ENCODE measurements around the gene TMEM109.
A peak's percentile ranks its signal among the peaks of the same experiment; 100 is the strongest.

TMEM109 gene

DNA sequence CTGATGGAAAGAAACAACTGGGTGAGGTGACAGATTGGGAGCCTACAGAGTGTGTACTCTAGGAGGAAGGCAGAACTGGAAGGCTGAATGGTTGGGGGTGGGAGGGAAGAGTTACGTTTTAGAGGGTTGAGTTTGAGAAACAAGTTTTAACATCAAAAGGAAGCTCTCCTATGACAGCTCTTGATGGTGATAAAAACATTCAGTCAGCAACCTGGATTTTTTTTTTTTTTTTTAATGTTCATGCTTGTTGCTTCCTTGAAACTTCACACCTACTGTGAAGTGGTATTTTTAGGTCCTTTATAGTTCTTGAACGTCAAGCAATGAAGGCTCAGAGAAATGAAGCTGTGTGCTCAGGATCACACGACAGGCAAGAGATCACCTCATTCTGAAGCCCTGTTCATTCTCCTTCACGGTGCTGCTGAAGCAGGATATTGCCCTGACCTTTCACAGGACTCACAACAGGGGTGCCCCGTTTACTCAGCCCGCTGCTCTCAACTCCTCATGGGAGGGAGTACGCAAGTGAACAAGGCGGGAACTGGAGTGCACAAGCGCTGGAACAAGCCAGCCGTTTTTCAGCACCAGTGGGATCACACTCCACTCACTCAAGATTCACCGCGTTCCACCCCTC is 1.6 kb upstream of the TMEM109 start:
- no peak for DNase-seq

GRCh38 chr11:60912851-60913528 is 968 bp upstream of the TMEM109 start:
- DNase-seq: peak; percentile 71

DNA sequence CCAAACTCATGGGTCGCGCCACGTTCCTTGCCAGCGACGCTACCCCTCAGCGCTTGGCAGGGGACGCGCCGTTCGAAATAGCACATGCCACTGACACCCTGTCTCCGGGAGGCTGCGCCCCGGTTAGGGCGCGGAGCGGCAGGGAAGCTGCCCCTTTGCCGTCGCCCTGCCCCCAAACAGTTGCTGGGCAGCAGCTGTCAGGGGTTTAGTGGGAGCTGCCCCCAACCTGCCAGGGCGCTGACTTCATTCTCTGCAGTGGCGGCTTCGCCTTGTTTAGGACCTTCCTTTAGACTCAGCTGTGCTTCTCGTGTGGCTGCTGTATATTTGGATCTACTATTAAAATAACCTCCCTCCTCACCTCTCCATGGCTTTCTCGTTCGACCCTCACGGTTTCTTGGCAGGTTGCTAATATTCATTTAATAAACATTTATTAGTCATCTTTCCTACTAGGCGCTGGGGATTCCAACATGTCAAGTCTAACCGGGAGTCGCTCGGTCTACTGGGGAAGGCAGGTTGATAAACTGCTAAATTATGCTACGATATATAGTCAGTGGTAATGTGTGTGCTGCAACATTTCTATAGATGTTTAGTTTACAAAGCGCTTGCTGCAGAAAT is 782 bp downstream of the TMEM109 start:
- no peak for DNase-seq

DNA sequence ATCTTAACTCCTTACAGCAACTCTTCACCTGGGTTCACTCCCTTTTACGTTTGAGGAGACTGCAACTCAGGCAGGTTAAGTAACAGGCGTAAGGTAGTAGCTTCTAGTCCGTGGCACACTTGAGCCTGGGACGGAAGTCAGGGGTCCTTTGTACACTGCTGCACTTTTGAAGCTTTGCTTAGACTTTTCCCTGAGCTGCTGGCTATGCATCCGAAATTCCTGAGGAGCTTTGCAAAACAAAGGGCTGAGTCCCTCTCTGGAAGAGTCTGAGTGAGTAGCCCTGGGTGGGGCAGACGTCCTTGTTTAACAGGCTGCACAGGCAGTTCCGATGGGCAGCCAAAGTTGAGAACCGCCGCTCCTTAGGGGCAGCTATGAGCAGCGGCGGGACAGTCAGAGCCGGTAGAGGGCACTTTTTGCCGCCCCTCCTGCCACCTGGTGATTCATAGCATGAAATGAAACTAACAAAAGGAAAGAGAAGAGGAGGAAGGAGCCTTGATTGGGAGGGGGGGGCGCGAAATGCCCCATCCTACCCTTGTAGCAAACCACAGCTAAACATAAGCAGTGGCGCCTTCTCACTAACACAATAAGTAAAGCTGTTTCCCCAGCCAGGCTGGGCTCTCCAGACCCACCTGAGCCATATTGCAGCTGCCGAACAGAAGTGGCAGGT is 1.4 kb downstream of the TMEM109 start:
- peak; percentile 69 for DNase-seq

DNA sequence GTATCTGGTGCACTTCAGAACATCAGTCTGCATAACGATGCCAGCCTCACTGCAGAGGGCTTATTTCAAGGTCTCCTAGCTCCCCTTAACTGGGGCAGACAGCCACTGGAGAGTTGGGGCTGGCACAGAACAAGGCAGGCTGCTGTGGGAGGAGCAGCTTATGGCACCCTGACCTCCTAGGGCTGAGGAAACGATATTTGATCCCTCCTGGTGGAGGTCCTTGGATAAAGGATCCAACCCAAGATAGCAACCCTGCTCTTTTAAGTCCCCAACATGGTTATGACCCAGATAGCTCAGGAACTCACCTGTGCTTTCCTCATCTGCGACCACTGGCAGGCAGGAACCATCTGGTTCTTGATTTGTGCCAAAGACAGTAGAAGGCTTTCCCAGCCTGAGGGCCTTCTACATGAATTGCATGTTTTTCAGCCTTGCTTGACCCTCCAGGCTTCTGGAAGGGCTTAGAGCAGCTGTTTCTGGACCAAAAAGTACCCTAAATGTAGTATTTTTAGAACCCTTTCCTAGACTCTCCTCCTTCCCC is 2.8 kb downstream of the TMEM109 start:
- DNase-seq: no peak

DNA sequence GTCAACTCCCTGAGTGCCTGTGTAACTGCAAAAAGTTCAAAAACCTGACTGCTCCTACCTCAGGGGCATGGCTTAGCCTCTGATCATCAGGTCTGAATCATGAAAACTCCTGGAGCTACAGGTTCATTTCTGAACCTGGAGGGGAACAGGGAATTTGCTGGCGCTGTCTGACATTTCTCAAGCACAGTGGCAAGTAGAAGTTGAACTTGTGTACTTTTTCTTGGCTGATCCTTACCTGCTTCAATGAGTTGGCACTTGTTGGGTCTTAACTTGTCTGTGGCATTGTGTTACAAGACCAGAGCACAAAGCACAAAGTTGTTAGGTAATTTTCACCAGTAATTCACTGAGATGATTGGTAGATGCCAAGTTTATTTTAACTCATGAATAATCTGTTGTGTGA is 3.3 kb downstream of the TMEM109 start:
- DNase-seq: no peak

GRCh38 chr11:60918251-60918938 is 4.4 kb downstream of the TMEM109 start:
- no peak for DNase-seq

GRCh38 chr11:60918939-60919265 is 4.9 kb downstream of the TMEM109 start:
- DNase-seq: no peak

- DNase-seq: no peak
Observed at GRCh38 chr11:60919320-60919719, 5.4 kb downstream of the TMEM109 start.

DNA sequence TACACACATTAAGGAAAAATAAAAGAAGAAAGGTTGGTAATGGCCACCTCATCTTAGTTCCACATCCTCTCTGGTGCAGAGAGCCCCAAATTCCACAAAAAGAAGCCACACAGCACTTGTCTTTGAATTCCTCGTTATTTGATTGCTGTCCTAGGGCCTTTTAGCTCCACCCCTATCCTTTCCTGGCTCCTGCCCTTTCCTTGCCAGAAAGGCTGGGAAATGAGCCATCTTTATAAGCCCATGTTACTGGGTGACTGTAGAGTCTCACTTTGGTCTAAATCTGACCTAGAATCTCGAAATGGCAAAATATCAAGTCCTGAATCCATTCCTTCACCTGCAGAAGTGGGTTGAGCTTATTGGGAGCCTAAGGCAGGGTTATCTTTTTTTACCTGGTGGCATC is 6.0 kb downstream of the TMEM109 start:
- DNase-seq: no peak

DNA sequence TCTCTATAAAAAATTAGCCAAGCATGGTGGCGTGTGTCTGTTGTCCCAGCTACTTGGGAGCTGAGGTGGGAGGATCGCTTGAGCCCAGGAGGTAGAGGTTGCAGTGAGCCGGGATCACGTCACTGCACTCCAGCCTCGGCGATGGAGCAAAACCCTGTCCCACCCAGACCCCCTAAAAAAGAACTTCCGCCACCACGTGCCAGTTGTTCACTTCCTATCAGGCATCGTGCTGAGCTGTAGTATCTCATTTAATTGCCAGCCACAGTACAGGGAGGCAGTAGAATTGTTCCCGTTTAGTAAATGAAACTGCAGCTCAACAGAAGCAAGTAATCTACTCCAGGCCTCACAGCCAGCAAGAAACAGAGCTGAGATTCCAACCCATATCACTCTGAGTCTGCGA is 7.3 kb downstream of the TMEM109 start:
- DNase-seq: no peak

DNA sequence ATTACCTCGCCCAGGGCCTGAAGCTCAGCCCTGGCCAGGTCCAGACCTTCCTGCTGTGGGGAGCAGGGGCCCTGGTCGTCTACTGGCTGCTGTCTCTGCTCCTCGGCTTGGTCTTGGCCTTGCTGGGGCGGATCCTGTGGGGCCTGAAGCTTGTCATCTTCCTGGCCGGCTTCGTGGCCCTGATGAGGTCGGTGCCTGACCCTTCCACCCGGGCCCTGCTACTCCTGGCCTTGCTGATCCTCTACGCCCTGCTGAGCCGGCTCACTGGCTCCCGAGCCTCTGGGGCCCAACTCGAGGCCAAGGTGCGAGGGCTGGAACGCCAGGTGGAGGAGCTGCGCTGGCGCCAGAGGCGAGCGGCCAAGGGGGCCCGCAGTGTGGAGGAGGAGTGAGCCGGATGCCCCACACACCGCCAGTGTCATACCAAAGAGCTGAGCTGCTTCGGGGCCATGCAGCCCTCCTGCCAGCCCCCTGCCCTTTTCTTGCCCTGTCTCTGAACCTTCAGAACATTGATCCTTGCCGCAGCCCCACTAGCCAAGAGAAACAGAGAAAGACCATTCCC is 7.9 kb downstream of the TMEM109 start:
- no peak for DNase-seq

DNA sequence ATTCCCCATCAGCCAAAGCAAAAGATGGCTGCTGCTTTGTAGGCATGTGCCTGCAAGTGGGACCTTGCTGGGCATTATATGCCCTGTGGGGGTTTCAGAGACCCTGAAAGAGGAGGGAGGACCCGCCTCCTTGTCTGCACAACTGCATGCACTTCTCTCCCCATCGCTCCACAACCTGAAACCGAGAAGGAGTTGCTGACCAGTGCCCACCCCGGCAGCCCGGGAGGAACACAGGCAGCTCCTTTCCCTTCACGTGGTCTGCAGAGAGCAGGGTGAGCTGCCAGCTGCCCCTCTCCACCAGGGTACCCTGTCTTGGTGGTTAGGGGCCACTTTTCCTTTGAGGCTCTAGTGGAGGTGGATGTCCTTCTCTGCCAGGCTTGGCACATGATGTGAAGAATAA is 8.9 kb downstream of the TMEM109 start:
- no peak for DNase-seq

DNA sequence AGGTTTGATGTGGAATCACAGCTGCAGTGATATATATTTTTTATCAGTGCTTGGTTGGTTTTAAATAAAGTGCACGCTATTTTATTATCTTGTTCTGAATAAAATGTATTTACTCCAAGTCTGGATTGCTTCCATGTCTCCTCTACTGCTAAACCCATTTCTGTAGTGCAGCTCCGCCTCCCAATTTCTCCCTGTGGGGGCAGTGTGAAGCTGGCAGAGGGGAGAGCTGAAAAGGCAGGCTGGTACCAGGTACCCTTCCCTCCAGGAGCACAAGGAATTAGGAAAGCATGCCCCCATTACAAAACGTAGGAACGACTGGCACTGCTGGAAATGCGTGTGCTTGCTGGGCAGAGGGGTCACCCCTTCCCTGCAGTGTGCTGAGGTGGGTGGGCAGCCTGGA is 9.4 kb downstream of the TMEM109 start:
- no peak for DNase-seq

DNA sequence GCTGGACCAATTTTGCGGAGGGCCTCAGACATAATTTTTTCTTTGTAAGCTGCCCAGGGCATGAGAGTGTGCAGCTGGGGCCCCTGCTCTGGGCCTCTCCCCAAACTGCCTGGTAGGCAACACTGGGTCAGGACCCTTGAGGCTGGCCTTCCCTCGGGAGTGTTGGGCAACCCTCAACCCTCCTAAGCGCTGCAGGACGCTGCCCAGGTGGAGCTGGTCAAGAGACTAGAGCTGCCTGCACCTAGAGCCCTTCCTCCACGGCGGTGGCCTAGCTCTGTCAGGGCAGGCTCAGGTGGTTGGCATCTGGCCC is 9.8 kb downstream of the TMEM109 start:
- DNase-seq: no peak

DNA sequence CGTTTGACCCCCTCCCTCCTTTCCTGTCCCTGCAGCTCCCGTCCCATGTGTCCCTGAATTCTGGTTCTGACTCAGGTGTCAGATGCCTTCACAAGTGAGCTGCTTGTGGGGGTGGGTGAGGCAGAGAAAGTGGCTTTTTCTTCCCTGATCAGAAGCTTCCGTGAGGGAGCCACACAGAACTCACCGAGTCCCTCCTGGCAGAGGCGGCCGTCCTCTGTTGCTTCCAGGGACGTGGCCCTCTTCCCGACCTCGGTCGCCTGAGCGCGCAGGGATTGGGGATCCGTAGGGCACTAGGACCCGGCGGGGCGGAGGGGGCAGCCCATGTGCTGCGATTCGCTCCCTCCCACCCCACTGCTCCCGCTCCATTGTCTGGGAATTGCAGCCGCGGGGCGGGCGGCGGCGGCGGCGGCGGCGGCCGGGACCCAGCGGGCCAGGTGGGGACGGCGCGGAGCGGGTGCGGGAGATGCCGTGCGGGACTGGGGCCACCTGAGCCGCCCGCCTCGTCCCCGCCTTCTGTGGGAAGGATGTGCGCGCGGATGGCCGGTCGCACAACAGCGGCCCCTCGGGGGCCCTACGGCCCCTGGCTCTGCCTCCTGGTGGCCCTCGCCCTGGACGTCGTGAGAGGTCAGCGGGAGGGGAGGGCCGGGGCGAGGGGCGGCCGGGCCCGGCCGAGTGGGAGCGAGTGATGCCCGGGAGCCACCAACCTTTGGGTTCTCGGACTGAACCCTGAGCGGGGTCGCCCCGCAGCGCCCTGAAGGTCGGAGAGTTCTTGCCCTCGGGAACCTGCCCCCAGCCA is 10.3 kb downstream of the TMEM109 start, which contains the start of gene TMEM132A:
TSS of gene TMEM132A (plus strand) at position 351 of the 796 bp plus-strand sequence. CDS start at position 525, 174 bp downstream.
- peak; percentile 78 for DNase-seq

GRCh38 chr11:60924906-60925853 is 11.2 kb downstream of the TMEM109 start:
- DNase-seq: peak; percentile 80

GRCh38 chr11:60925868-60926267 is 11.9 kb downstream of the TMEM109 start:
- no peak for DNase-seq

DNA sequence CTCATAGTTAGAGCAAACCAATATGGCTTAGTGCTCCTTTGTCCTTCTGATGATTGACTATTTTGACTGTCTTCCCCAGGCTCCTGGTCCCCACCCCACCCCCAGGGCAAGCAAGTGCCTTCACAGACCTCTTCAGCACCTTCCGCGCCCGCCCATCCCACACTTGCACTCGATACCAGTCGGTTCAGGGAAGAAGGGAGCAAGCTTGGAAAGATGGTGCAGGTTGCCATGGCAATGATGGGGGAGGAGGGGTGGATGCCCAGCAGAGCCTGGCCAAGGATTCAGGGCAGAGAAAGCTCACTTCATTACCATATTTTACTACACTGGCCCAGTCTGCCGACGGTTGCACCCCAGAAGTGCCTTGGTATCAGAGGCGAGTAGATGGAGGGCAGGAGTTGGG is 12.5 kb downstream of the TMEM109 start:
- no peak for DNase-seq

DNA sequence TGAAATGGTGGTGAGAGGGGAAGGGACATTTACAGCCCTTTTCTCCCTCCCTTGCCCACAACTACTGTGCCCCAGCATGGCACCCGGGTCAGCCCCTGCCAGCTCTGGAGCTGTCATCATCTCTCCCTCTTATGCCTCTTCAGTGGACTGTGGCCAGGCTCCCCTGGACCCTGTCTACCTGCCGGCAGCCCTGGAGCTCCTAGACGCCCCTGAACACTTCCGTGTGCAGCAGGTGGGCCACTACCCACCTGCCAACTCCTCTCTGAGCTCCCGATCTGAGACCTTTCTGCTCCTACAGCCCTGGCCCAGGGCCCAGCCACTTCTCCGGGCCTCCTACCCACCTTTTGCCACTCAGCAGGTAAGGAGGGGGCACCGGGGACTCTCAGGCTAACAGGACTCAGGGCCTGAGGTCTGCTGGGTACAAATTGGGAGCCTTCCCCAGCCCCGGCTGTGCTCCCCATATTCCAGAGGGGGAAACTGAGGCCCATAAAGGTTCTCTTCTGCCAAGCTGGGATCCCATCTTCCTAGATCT is 13.2 kb downstream of the TMEM109 start:
- DNase-seq: no peak

GRCh38 chr11:60927600-60927999 is 13.6 kb downstream of the TMEM109 start:
- no peak for DNase-seq
